GM18507 (cell line): ENCODE data around the gene TRIM37.
"Not testable (repeated sequence)": the region's sequence is repeated elsewhere in the genome, so short reads cannot be mapped to it uniquely, and the experiment has no call there.

Experiments used
- DNase-seq: peaks from one replicate; pipeline ENCODE4 v3.0.0; 2011; ENCODE audit warnings: low read depth; ENCODE audit not compliant: insufficient read length; ENCODE audit errors: extremely low spot score
- FAIRE-seq: peaks from 2 replicates; lab custom pipeline; 2011; peaks lifted over from hg19 to GRCh38; lab: Jason Lieb, UNC

TRIM37 gene

DNA sequence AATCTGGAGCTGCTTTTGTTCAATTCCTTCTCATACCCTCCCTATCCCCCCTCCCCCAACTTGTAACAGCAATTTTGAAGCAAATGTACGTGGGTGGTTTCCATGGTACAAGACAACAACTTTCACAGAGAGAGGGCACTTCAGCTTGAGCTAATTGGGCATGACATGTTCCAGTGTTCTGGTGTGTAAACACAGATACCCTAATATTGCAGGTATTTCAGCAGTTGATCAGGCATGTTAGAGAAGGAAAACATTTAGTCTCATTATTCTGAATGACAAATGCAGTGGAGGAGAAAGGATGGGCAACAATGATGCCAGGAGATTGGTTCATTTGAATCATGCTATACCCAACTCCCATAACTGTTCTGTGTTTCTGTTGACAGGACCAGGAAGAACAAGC lies 137.5 kb downstream of the TRIM37 start:
- FAIRE-seq (no peak), DNase-seq (no peak)

DNA sequence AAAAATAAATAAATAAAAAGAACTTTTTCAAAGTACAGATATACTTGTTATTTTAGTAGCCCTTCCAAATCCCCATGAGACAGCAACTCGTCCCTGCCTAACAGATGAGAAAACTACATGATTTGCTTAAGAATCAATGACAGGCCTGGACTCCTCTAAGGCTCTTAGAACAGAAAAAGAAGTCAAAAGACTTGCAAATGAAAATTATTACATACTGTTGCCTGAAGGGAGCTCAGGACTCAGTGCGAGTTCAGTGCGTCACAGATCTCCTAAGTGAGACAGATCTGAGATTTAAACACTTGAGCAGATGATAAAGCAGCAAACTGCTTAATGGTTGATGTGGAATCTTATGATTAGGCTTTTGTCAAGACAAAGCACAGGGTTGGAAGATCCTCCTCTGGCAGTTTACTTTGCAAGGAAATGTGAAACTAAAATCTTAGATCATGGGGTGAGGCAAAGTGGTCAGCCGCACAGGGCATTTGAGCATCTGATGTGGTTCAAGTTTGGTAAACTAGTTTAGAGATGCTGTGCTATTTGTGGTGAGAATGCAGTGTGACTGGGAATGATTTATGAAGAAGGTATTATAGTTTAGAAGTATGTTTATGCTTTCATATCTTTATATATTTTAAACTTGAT lies 138.1 kb downstream of the TRIM37 start:
- DNase-seq (no peak), FAIRE-seq (no peak)

- no peak for DNase-seq
- no peak for FAIRE-seq
Observed at GRCh38 chr17:58966208-58966607, 140.5 kb downstream of the TRIM37 start.

DNA sequence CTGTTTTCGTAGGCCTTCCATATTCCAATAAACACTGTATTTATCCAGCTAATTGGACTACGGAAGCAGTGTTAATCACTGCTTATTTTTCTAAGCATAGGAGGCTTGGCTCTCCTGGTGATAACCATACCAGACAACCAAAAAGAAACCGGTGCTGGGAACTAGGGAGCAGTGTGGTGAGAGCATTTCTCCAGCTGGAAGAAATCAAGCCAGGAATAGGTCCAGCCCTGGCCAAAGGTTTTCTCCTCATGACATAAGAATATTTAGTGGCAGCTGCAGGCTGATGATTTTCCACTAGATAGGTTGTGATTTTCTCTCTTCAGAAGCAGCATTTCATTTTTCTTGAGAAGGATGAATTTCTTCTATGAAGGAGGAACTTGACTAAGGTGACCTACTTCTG lies 141.5 kb downstream of the TRIM37 start:
- FAIRE-seq: no peak
- DNase-seq: no peak

- DNase-seq (peak; percentile 12), FAIRE-seq (peak; percentile 70)
Observed at GRCh38 chr17:58960068-58960467, 146.6 kb downstream of the TRIM37 start.

DNA sequence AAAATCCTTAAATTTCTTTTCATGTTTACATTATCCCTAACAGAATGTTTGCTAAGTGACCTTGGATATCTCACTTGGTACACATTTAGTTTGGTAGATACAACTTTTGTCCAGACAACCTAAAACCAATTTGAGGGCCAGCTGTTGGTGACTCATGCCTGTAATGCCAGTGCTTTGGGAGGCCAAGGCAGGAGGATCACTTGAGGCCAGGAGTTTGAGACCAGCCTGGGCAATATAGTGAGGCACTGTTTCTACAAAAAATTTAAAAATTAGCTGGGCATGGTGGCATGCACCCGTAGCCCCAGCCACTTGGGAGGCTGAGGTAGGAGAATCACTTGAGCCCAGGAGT lies 149.0 kb downstream of the TRIM37 start:
- not testable (repeated sequence) for DNase-seq, FAIRE-seq

- DNase-seq: no peak
Observed at GRCh38 chr17:58956997-58957724, 149.5 kb downstream of the TRIM37 start.

GRCh38 chr17:58954358-58954757 lies 152.3 kb downstream of the TRIM37 start:
- FAIRE-seq, DNase-seq: not testable (repeated sequence)

More at GRCh38 chr17:58956997-58957724, 149.5 kb downstream of the TRIM37 start:
- FAIRE-seq: no peak

DNA sequence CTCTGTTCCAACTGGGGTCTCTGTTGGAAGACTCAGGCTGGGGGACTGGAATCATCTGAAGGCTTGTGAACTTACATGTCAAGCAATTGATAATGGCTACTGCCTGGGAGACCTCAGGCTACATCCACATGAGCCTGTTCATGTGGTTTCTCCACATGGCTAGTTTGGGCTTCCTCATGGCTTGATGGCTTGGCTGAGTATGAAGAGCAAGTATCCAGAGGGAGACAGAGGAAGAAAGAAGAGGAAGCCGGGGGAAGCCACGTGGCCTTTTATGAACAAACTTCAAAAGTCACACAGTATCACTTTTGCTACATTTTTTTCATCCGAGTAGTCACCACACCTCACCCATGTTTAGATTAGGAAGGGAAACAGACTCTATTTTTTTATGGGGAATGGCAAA lies 158.9 kb downstream of the TRIM37 start:
- FAIRE-seq: no peak
- no peak for DNase-seq

DNA sequence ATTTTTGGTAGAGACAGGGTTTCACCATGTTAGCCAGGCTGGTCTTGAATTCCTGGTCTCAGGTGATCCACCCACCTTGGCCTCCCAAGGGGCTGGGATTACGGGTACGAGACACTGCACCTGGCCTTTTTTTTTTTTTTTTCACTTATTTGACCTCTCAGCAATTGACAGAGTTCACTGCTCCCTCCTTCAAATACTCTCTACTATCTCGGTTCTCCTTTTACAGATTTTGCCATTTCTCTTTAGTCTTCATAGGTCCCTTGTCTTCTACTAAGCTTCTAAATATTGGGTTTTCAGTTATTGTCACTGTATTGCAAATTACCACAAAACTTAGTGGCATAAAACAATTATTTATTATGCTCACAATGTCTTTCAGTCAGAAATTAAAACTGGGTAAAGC lies 159.3 kb downstream of the TRIM37 start:
- no peak for FAIRE-seq
- DNase-seq: no peak

DNA sequence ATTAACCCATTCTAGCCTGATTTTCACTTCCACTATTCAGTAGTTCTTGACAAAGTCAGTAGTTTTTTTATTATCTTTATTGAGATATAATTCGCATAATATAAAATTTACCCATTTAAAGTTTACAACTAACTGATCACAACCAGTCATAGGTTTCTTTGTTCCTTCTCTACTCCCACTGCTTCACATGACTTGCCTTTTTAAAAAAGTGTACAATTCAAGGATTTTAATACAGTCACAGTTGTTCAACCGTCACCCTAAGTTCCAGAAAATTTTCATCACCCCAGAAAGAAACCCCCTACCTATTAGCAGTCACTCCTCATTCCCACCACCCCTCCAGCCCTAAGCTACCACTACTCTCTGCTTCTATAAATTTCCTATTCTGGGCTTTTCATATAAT lies 162.5 kb downstream of the TRIM37 start:
- no peak for FAIRE-seq

DNA sequence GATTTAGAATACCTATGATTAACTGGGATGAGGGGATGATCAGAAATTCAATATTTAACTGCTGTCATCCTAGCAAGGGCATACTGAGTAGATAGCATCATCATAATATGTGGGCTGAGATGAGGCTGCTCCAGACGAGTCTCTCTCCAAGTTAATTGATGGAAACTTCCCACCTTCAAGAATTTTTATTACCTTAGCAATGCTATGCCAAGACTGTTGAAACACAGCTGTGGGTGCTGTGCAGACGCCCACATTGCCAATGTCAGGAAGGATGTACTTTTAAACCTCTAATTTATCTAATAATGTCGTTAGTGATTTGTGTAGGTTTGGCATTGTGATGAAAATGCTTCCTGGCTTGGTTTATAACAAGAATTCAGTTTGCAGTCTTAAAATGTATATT lies 170.4 kb downstream of the TRIM37 start:
- DNase-seq (no peak), FAIRE-seq (no peak)

More for the DNA sequence above, 162.5 kb downstream of the TRIM37 start:
- no peak for DNase-seq

- DNase-seq: no peak
- FAIRE-seq: no peak
Observed at GRCh38 chr17:58932956-58933355, 173.7 kb downstream of the TRIM37 start.
